Measurements from ENCODE around the gene TGFB1. TPM values are rescaled to one million over a fixed set of nuclear protein-coding genes. Genes with fewer than 3 reads are reported as not detected.

The TGFB1 gene
- total and polyA plus RNA-seq, 9 of the 15 experiments (the other 6 are each of a cell fraction or from before 2014, with no cell fraction given) = 0.24 to 159 (median 17.2) TPM

- no peak for TF ChIP-seq CREB5 (CRISPR knock-in tag; IDR thresholded peaks at IDR 0.05)
- peak; percentile 25 for TF ChIP-seq MEIS2 (IDR thresholded peaks at IDR 0.05; ENCODE audit: partially characterized antibody)
- 0 out of 2 replicates have a peak, but pooled peaks have one; percentile 37 for TF ChIP-seq ATF4 (CRISPR knock-in tag; IDR thresholded peaks at IDR 0.05)
- TF ChIP-seq ZBTB40 (IDR thresholded peaks at IDR 0.05) = 0 out of 2 replicates have a peak, but pooled peaks have one; percentile 51
- TF ChIP-seq ZBTB40 (CRISPR knock-in tag; IDR thresholded peaks at IDR 0.05) = no peak
- TF ChIP-seq KDM1A (IDR thresholded peaks at IDR 0.05) = peak; percentile 25 to 63; a peak in 2 of 4 replicates
- 0 out of 2 replicates have a peak, but pooled peaks have one; percentile 25 for TF ChIP-seq L3MBTL2 (IDR thresholded peaks at IDR 0.05)
- TF ChIP-seq HES1 (IDR thresholded peaks at IDR 0.05; ENCODE audit: low read depth) = 0 out of 2 replicates have a peak, but pooled peaks have one; percentile 12
- peak in 1 of 2 experiments; percentile 74; a peak in 1 of 4 replicates for TF ChIP-seq ETV6 (IDR thresholded peaks at IDR 0.05; ENCODE audit: borderline replicate concordance in 1 of 2, low read depth in 2 of 2, low read length in 1 of 2)
- no peak for TF ChIP-seq ETV6 (CRISPR knock-in tag; IDR thresholded peaks at IDR 0.05; ENCODE audit: borderline replicate concordance)
- TF ChIP-seq ZNF589 (CRISPR knock-in tag; IDR thresholded peaks at IDR 0.05; ENCODE audit: low read depth) = 0 out of 2 replicates have a peak, but pooled peaks have one; percentile 38
- no peak for TF ChIP-seq ZNF445 (CRISPR knock-in tag; IDR thresholded peaks at IDR 0.05; ENCODE audit: low read depth)
- peak in 1 of 2 experiments; percentile 5; a peak in 1 of 4 replicates for TF ChIP-seq SIN3A (IDR thresholded peaks at IDR 0.05; ENCODE audit: borderline replicate concordance in 2 of 2, control insufficient read depth in 1 of 2, low read depth in 2 of 2, low read length in 2 of 2)
- peak; percentile 59 for TF ChIP-seq BRD9 (IDR thresholded peaks at IDR 0.05; ENCODE audit: low read depth, partially characterized antibody)
Observed at GRCh38 chr19:41364524-41365391, 11.0 kb upstream of the TGFB1 start (continued).
